Glutamatergic neuron (in vitro differentiated cells): ENCODE measurements around the gene SLC39A7. TPM values are rescaled to one million over a fixed set of nuclear protein-coding genes. Genes with fewer than 3 reads are reported as not detected.

Experiments
- DNase-seq: peaks from one replicate; pipeline ENCODE4 v3.0.0; 2022
- H3K27ac Mint-ChIP-seq: one replicate; pipeline ENCODE4 v1.8.0; 2020; ENCODE audit warnings: mild to moderate bottlenecking, mixed read lengths, inconsistent platforms; ENCODE audit not compliant: unreplicated experiment
- H3K27me3 Mint-ChIP-seq: one replicate; pipeline ENCODE4 v1.8.0; 2020; ENCODE audit warnings: mild to moderate bottlenecking, moderate library complexity, mixed read lengths, inconsistent platforms; ENCODE audit not compliant: unreplicated experiment
- H3K36me3 Mint-ChIP-seq: one replicate; pipeline ENCODE4 v1.8.0; 2020; ENCODE audit warnings: mild to moderate bottlenecking, mixed read lengths, inconsistent platforms; ENCODE audit not compliant: unreplicated experiment
- H3K4me1 Mint-ChIP-seq: one replicate; pipeline ENCODE4 v1.8.0; 2020; ENCODE audit warnings: mild to moderate bottlenecking, low read depth, mixed read lengths, inconsistent platforms; ENCODE audit not compliant: unreplicated experiment
- H3K4me3 Mint-ChIP-seq: one replicate; pipeline ENCODE4 v1.8.0; 2020; ENCODE audit warnings: mild to moderate bottlenecking, mixed read lengths, inconsistent platforms; ENCODE audit not compliant: unreplicated experiment
- H3K9me3 Mint-ChIP-seq: one replicate; pipeline ENCODE4 v1.8.0; 2020; ENCODE audit warnings: mild to moderate bottlenecking, moderate library complexity, mixed read lengths, inconsistent platforms; ENCODE audit not compliant: unreplicated experiment
- total RNA-seq: library from RNA; stranded (reverse); fragmentation: NEBNext Ultra II Directional; extraction: Animal tissue kit (Norgen Biotek cat#: 25700); gene quantifications from one replicate; pipeline ENCODE4 v1.2.1, GENCODE V29; 2021; ENCODE audit not compliant: unreplicated experiment
- TF ChIP-seq, protein P1 (sequence below): fragments of 200-600 bp; sonication (generic); IDR thresholded peaks from one replicate; pipeline ENCODE4 v1.5.0; 2021; ENCODE audit not compliant: partially characterized antibody, unreplicated experiment

SLC39A7 gene
- total RNA-seq, 1 donor from 2014 or later: 92.8 TPM

DNA sequence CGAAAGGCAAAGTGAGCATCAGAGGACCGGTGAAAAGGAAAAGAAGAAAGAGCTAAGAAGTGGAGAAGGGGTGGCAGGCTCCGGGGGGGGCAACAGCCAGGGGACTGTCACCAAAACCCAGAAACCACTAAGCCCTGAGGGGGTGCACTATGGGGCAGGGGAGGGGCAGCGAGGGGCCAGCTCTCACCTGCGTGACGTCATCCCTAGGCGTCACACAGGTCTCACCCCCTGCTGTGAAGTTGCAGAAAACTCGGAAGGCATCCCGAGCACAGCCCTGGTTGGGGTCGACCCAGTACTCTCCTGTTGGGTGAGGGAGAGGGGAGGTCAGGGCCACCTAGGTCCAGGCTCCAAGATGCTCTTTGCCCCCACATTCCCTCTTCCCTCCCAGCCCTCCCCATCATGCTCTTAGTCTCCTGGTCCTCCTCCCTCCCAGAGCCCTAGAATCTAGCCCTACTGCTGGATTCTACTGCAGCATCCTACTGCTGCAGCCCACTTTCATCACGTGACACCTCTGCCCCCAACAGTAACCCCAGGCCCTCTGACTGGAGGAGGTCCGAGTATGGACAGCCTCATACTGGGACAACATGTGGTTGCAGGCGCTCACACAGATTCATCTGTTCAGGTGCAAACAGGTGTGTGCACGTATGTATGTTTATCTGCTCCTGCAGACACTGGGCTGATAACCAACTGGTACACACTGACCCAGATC lies 35.8 kb upstream of the SLC39A7 start:
- H3K27ac Mint-ChIP-seq: no peak overlapping the region
- no peak for DNase-seq
- peaks cover 6% of the 10 kb centered on the region for H3K9me3 Mint-ChIP-seq
- no peaks in the 10 kb centered on the region for H3K36me3 Mint-ChIP-seq
- TF ChIP-seq, protein P1, sequence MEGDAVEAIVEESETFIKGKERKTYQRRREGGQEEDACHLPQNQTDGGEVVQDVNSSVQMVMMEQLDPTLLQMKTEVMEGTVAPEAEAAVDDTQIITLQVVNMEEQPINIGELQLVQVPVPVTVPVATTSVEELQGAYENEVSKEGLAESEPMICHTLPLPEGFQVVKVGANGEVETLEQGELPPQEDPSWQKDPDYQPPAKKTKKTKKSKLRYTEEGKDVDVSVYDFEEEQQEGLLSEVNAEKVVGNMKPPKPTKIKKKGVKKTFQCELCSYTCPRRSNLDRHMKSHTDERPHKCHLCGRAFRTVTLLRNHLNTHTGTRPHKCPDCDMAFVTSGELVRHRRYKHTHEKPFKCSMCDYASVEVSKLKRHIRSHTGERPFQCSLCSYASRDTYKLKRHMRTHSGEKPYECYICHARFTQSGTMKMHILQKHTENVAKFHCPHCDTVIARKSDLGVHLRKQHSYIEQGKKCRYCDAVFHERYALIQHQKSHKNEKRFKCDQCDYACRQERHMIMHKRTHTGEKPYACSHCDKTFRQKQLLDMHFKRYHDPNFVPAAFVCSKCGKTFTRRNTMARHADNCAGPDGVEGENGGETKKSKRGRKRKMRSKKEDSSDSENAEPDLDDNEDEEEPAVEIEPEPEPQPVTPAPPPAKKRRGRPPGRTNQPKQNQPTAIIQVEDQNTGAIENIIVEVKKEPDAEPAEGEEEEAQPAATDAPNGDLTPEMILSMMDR: no peak
- no peaks in the 10 kb centered on the region for H3K4me1 Mint-ChIP-seq
- H3K4me3 Mint-ChIP-seq: no peak overlapping the region
- H3K27me3 Mint-ChIP-seq: peaks cover 10% of the 10 kb centered on the region

DNA sequence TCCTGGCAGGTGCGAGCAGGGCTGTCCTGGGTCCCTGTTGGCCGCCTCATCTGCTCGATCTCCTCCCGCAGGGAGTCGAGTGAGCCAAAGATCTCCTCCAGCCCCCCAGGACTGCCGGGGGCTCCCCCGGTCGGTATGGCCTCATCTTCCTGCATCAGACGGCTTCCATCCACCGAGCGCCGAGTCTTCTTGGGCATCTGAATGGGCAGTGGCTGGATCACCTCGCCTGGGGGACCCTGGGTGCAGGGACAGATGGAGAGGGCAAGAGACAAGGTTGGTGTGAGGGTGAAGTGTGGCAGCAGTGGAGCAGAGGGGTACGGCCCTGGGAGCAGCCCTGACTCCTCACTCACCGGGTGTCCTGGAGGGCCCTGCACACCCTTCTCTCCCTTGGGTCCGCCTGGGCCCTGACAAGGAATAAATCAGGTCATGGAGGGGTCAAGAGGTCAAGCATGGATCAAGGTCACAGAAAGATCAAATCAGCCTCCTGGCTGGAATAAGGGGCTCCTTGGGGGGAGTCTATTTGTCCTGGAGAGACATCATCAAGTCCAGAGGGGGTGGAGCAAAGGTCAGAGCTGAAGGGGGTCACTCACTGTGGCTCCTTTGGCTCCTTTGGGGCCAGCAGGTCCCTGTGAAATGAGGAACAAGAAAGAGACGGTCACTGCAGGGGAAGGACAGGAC lies 34.9 kb upstream of the SLC39A7 start:
- H3K4me3 Mint-ChIP-seq: no peak overlapping the region
- no peak for DNase-seq
- no peak overlapping the region for H3K27ac Mint-ChIP-seq
- peaks cover 3% of the 10 kb centered on the region for H3K9me3 Mint-ChIP-seq
- TF ChIP-seq, protein P1: no peak
- H3K36me3 Mint-ChIP-seq: no peaks in the 10 kb centered on the region
- peaks cover 10% of the 10 kb centered on the region for H3K27me3 Mint-ChIP-seq
- H3K4me1 Mint-ChIP-seq: no peaks in the 10 kb centered on the region

DNA sequence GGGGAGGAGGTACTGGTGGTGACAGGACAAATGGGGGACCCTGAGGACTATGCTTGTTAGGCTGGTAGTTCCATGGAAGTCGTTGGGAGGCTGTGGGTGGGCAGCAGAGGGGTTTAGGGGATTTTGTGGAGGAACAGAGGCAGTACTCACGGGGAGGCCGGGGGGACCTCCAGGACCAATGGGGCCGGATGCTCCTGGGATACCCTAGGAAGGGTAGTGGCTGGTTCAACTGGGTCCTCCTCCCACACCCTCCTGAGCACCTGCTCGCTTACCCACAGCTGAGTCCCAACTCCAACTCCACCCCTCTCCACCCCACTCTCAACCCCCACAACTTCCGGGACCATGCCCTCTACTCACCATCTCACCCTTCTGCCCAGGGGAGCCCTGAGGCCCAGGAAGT lies 34.3 kb upstream of the SLC39A7 start:
- no peak for DNase-seq
- TF ChIP-seq, protein P1: no peak
- Mint-ChIP-seq H3K4me1 (no peaks in the 10 kb centered on the region), H3K4me3 (no peak overlapping the region), H3K9me3 (peaks cover 3% of the 10 kb centered on the region), H3K27ac (no peak overlapping the region), H3K27me3 (peaks cover 10% of the 10 kb centered on the region), H3K36me3 (no peaks in the 10 kb centered on the region)

DNA sequence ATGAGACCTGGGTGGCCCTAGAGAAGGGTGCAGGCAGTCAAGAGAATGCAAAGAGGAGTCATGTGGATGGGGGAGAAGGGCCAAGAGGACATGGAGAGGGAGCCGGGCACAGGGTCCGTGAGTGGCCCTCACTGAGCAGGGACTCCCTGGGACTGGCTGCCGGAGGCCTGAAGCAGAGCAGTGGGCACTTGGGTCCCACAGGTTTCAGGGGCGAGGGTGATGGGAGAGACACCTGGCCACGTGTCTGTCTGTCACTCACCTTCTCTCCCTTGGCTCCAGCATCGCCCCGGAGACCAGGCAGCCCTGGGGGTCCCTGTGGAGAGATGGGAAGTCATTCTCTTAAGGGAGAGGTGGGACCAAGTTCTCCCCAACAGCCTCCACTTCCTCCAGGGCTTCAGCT lies 33.9 kb upstream of the SLC39A7 start:
- Mint-ChIP-seq H3K27me3 (peaks cover 10% of the 10 kb centered on the region), H3K36me3 (no peaks in the 10 kb centered on the region), H3K9me3 (peaks cover 3% of the 10 kb centered on the region), H3K27ac (no peak overlapping the region), H3K4me3 (no peak overlapping the region), H3K4me1 (no peaks in the 10 kb centered on the region)
- TF ChIP-seq, protein P1: no peak
- DNase-seq: no peak
